HEK293 (cell line): ENCODE measurements around the gene EIF4G1.
A peak's percentile ranks its signal among the peaks of the same experiment; 100 is the strongest.

Experiments
- CTCF ChIA-PET: fragments of 350-600 bp; formaldehyde crosslinking; extraction: SDS; loops from one replicate; lab custom pipeline; 2021; ENCODE audit warnings: antibody characterized with exemption; lab: Yijun Ruan, JAX
- POLR2A ChIA-PET: fragments of 300-600 bp; formaldehyde crosslinking; extraction: SDS; loops from one replicate; lab custom pipeline; 2020; ENCODE audit warnings: antibody characterized with exemption, inconsistent platforms; lab: Yijun Ruan, JAX
- H3K27ac ChIP-seq: fragments of 200-500 bp; sonication (Bioruptor generic); 2 replicates; pipeline ENCODE4 v1.5.1; 2014; ENCODE audit warnings: low read depth, low read length, control low read depth, inconsistent platforms; ENCODE audit errors: extremely low read depth
- H3K36me3 ChIP-seq, 2 experiments: fragments of 200-500 bp in 1 of 2; sonication (Bioruptor generic) in 1 of 2; 1 replicate in 1 of 2; 2 replicates in 1 of 2; pipeline ENCODE4 v1.5.1; 2014 to 2017; ENCODE audit warnings: inconsistent platforms in 2 of 2, low read length in 2 of 2; ENCODE audit not compliant: control insufficient read depth in 2 of 2, insufficient read depth in 1 of 2
- H3K4me1 ChIP-seq: fragments of 200-500 bp; sonication (Bioruptor generic); 2 replicates; pipeline ENCODE4 v1.5.1; 2014; ENCODE audit warnings: mild to moderate bottlenecking, low read length, inconsistent platforms; ENCODE audit not compliant: control insufficient read depth, insufficient read depth
- H3K4me3 ChIP-seq: 2 replicates; pipeline ENCODE4 v1.5.1; 2011; ENCODE audit warnings: low read depth, mild to moderate bottlenecking, control low read depth, low read length, moderate library complexity
- H3K9me3 ChIP-seq: fragments of 200-500 bp; sonication (Bioruptor generic); 2 replicates; pipeline ENCODE4 v1.5.1; 2014; ENCODE audit warnings: low read depth, low read length, inconsistent platforms; ENCODE audit not compliant: control insufficient read depth, insufficient read depth
- EGR2 ChIP-seq: fragments of 450-650 bp; formaldehyde crosslinking; IDR thresholded peaks from 2 replicates; pipeline ENCODE4 v1.5.1; 2016; ENCODE audit warnings: low read depth, missing biosample characterization, missing genetic modification characterization
- ELK4 ChIP-seq: IDR thresholded peaks from 2 replicates; pipeline ENCODE4 v1.6.1; 2011; ENCODE audit warnings: mild to moderate bottlenecking, low read depth, low read length, borderline replicate concordance
- GLI2 ChIP-seq: fragments of 450-650 bp; formaldehyde crosslinking; IDR thresholded peaks from 2 replicates; pipeline ENCODE4; 2017; ENCODE audit warnings: missing biosample characterization, missing genetic modification characterization, low read depth, borderline replicate concordance
- KLF16 ChIP-seq: fragments of 450-650 bp; formaldehyde crosslinking; IDR thresholded peaks from 2 replicates; pipeline ENCODE4 v1.5.1; 2017; ENCODE audit warnings: missing biosample characterization, missing genetic modification characterization
- KLF17 ChIP-seq: fragments of 450-650 bp; formaldehyde crosslinking; IDR thresholded peaks from 2 replicates; pipeline ENCODE4 v1.5.1; 2016; ENCODE audit warnings: missing biosample characterization, missing genetic modification characterization
- OSR2 ChIP-seq: fragments of 450-650 bp; formaldehyde crosslinking; IDR thresholded peaks from 2 replicates; pipeline ENCODE4 v1.5.1; 2016; ENCODE audit warnings: missing biosample characterization, missing genetic modification characterization
- PBX3 ChIP-seq: sonication (generic); formaldehyde crosslinking; IDR thresholded peaks from 2 replicates; pipeline ENCODE4 v1.8.1; 2022; ENCODE audit warnings: mild to moderate bottlenecking, moderate library complexity, missing genetic modification reagents
- PRDM4 ChIP-seq: fragments of 450-650 bp; formaldehyde crosslinking; IDR thresholded peaks from 2 replicates; pipeline ENCODE4 v1.5.1; 2017; ENCODE audit warnings: missing biosample characterization, missing genetic modification characterization
- REST ChIP-seq: fragments of 450-650 bp; formaldehyde crosslinking; IDR thresholded peaks from 2 replicates; pipeline ENCODE4 v1.5.1; 2016; ENCODE audit warnings: missing biosample characterization, missing genetic modification characterization
- ZBTB1 ChIP-seq: fragments of 450-650 bp; formaldehyde crosslinking; IDR thresholded peaks from 2 replicates; pipeline ENCODE4 v1.5.1; 2016; ENCODE audit warnings: missing biosample characterization, missing genetic modification characterization
- ZNF221 ChIP-seq: fragments of 450-650 bp; formaldehyde crosslinking; IDR thresholded peaks from 2 replicates; pipeline ENCODE4 v1.5.1; 2017; ENCODE audit warnings: missing biosample characterization, missing genetic modification characterization, borderline replicate concordance
- ZNF311 ChIP-seq: fragments of 450-650 bp; formaldehyde crosslinking; IDR thresholded peaks from 2 replicates; pipeline ENCODE4 v1.5.1; 2017; ENCODE audit warnings: missing biosample characterization, missing genetic modification characterization, borderline replicate concordance
- ZNF335 ChIP-seq: fragments of 450-650 bp; formaldehyde crosslinking; conservative IDR thresholded peaks from 2 replicates; pipeline ENCODE4 v1.5.1; 2016; ENCODE audit warnings: missing biosample characterization, missing genetic modification characterization
- ZNF404 ChIP-seq: fragments of 450-650 bp; formaldehyde crosslinking; IDR thresholded peaks from 2 replicates; pipeline ENCODE4 v1.5.1; 2017; ENCODE audit warnings: missing biosample characterization, missing genetic modification characterization
- ZNF433 ChIP-seq: fragments of 450-650 bp; formaldehyde crosslinking; IDR thresholded peaks from 2 replicates; pipeline ENCODE4 v1.5.1; 2016; ENCODE audit warnings: missing biosample characterization, missing genetic modification characterization, low read depth
- ZNF513 ChIP-seq: fragments of 450-650 bp; IDR thresholded peaks from 2 replicates; pipeline ENCODE4 v1.5.1; 2018; ENCODE audit warnings: missing biosample characterization, missing genetic modification characterization
- ZNF580 ChIP-seq: fragments of 450-650 bp; formaldehyde crosslinking; IDR thresholded peaks from 2 replicates; pipeline ENCODE4 v1.5.1; 2016; ENCODE audit warnings: missing biosample characterization, missing genetic modification characterization
- ZNF600 ChIP-seq: fragments of 450-650 bp; formaldehyde crosslinking; IDR thresholded peaks from 2 replicates; pipeline ENCODE4 v1.5.1; 2016; ENCODE audit warnings: missing biosample characterization, missing genetic modification characterization
- ZNF610 ChIP-seq: fragments of 450-650 bp; formaldehyde crosslinking; IDR thresholded peaks from 2 replicates; pipeline ENCODE4 v1.5.1; 2016; ENCODE audit warnings: missing biosample characterization, missing genetic modification characterization, borderline replicate concordance
- ZNF654 ChIP-seq: fragments of 450-650 bp; formaldehyde crosslinking; IDR thresholded peaks from 2 replicates; pipeline ENCODE4 v1.5.1; 2016; ENCODE audit warnings: low read depth, missing biosample characterization, missing genetic modification characterization
- ZNF768 ChIP-seq: fragments of 450-650 bp; formaldehyde crosslinking; IDR thresholded peaks from 2 replicates; pipeline ENCODE4 v1.5.1; 2018; ENCODE audit warnings: missing biosample characterization, mild to moderate bottlenecking, missing genetic modification characterization
- ZSCAN23 ChIP-seq: fragments of 450-650 bp; formaldehyde crosslinking; IDR thresholded peaks from 2 replicates; pipeline ENCODE4 v1.5.1; 2016; ENCODE audit warnings: missing biosample characterization, missing genetic modification characterization

EIF4G1 gene

GRCh38 chr3:184359610-184360009 lies 45.2 kb downstream of the EIF4G1 start (continued):
- TF ChIP-seq ZNF768 (tag by site-specific recombination) = no peak
- TF ChIP-seq KLF16 = no peak
- no peak for TF ChIP-seq ZSCAN23
- TF ChIP-seq OSR2 (tag by site-specific recombination) = no peak
- no peak for TF ChIP-seq PBX3 (CRISPR knock-in tag)
- no peak for TF ChIP-seq ZBTB1 (tag by site-specific recombination)
- no peak for TF ChIP-seq ZNF404
- no peak for TF ChIP-seq ZNF654 (tag by site-specific recombination)
- TF ChIP-seq ZNF513 (tag by site-specific recombination) = no peak

- CTCF ChIA-PET = interaction anchor here (0.7 to 3.3 kb wide), 6 partner anchors 10 to 181 kb away, joined by 3 to 13 read pairs (median 3); no protein-coding TSS in a partner anchor
- no peak overlapping the region for H3K27ac ChIP-seq
- peaks cover 0 to 43% of the 10 kb centered on the region in 2 experiments; a peak in 2 of 3 replicates for H3K36me3 ChIP-seq
- H3K4me3 ChIP-seq = peak overlapping the region; percentile 84
- H3K4me1 ChIP-seq = no peaks in the 10 kb centered on the region
- H3K9me3 ChIP-seq = no peaks in the 10 kb centered on the region
- POLR2A ChIA-PET = interaction anchor here (0.6 to 1.6 kb wide), 5 partner anchors 11 to 549 kb away, joined by 3 to 5 read pairs (median 3); no protein-coding TSS in a partner anchor
- TF ChIP-seq ZNF610 (tag by site-specific recombination) (no peak), EGR2 (tag by site-specific recombination) (peak; percentile 95), KLF17 (tag by site-specific recombination) (no peak), ZNF600 (0 out of 2 replicates have a peak, but pooled peaks have one; percentile 8), ZNF513 (tag by site-specific recombination) (no peak), ELK4 (no peak), ZNF580 (tag by site-specific recombination) (no peak), GLI2 (tag by site-specific recombination) (no peak), ZNF335 (tag by site-specific recombination) (no peak), REST (tag by site-specific recombination) (no peak), ZNF221 (tag by site-specific recombination) (no peak), ZNF311 (tag by site-specific recombination) (no peak), PRDM4 (tag by site-specific recombination) (no peak), ZNF433 (no peak)
These were observed 45.9 kb downstream of the EIF4G1 start for GRCh38 chr3:184360070-184360928.
